SKM-1 treated with dmso at 0.1 percent for 144 hours (cell line): Measurements from ENCODE around the gene FOXP1.

Experiments used
- DNase-seq: peaks from one replicate; lab custom pipeline; 2025; ENCODE audit not compliant: unreplicated experiment; lab: John Stamatoyannopoulos, UW

The FOXP1 gene

GRCh38 chr3:71251156-71251775 is 332.3 kb downstream of the FOXP1 start:
- DNase-seq = no peak

GRCh38 chr3:71250026-71250425 is 333.5 kb downstream of the FOXP1 start:
- DNase-seq = no peak

- DNase-seq = no peak
Observed at GRCh38 chr3:71247958-71248335, 335.6 kb downstream of the FOXP1 start.

- no peak for DNase-seq
Observed at GRCh38 chr3:71247221-71247957, 336.1 kb downstream of the FOXP1 start.

GRCh38 chr3:71245971-71246880 is 337.3 kb downstream of the FOXP1 start:
- no peak for DNase-seq

- no peak for DNase-seq
Observed at GRCh38 chr3:71244826-71245488, 338.6 kb downstream of the FOXP1 start.

- DNase-seq = no peak
Observed at GRCh38 chr3:71244153-71244825, 339.2 kb downstream of the FOXP1 start.

GRCh38 chr3:71243229-71243628 is 340.3 kb downstream of the FOXP1 start:
- DNase-seq = no peak

- DNase-seq = no peak
Observed at GRCh38 chr3:71241981-71242560, 341.5 kb downstream of the FOXP1 start.

- DNase-seq = no peak
Observed at GRCh38 chr3:71241246-71241901, 342.2 kb downstream of the FOXP1 start.

- DNase-seq = no peak
Observed at GRCh38 chr3:71240034-71240433, 343.5 kb downstream of the FOXP1 start.

- DNase-seq = no peak
Observed at GRCh38 chr3:71238355-71238757, 345.2 kb downstream of the FOXP1 start.

- DNase-seq = no peak
Observed at GRCh38 chr3:71237672-71238071, 345.9 kb downstream of the FOXP1 start.

- no peak for DNase-seq
Observed at GRCh38 chr3:71235846-71236245, 347.7 kb downstream of the FOXP1 start.

GRCh38 chr3:71232895-71233294 is 350.6 kb downstream of the FOXP1 start:
- no peak for DNase-seq

- no peak for DNase-seq
Observed at GRCh38 chr3:71232175-71232679, 351.3 kb downstream of the FOXP1 start.

GRCh38 chr3:71231680-71232079 is 351.8 kb downstream of the FOXP1 start:
- no peak for DNase-seq

- no peak for DNase-seq
Observed at GRCh38 chr3:71229905-71230657, 353.4 kb downstream of the FOXP1 start.
